ENCODE data around the gene SLC11A2.

DNA sequence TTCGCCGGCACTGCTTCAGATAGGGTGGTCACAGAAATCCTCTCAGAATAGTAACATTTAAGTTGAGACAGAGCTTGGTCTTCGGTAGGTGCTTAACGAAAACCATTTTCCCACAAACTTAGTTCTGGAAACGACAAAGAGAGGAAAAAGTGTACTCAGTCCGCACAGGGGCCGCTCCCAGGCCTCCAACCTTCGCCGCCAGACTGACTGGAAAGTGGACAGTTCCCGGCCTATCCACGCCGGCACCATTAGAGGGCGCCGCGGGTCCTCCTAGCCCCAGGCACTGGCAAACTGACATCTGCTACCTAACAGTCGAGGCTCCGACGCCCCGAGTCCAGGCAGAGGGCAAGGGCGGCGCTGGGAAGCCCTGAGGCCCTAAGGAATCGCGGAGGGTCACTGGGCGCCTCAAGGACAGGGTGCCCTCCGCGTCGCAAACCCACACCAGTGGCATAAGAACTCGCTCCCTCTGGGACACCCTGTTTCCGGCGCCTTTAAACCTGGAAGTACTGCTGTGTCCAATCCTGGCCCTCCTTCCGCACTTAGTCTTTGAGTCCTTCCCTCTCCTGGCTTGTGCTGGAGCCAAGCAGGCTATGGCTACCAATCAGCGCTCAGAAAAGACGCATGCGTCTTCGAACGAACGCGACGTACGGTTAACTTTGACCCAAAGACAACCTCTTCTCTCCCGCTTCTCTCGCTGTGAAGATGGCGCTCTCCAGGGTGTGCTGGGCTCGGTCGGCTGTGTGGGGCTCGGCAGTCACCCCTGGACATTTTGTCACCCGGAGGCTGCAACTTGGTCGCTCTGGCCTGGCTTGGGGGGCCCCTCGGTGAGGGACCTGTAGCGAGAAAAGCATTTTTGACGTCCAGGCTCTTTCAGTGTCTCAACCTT is 21.7 kb upstream of the SLC11A2 start, which contains the start of gene LETMD1:
- TF ChIP-seq, protein P1, sequence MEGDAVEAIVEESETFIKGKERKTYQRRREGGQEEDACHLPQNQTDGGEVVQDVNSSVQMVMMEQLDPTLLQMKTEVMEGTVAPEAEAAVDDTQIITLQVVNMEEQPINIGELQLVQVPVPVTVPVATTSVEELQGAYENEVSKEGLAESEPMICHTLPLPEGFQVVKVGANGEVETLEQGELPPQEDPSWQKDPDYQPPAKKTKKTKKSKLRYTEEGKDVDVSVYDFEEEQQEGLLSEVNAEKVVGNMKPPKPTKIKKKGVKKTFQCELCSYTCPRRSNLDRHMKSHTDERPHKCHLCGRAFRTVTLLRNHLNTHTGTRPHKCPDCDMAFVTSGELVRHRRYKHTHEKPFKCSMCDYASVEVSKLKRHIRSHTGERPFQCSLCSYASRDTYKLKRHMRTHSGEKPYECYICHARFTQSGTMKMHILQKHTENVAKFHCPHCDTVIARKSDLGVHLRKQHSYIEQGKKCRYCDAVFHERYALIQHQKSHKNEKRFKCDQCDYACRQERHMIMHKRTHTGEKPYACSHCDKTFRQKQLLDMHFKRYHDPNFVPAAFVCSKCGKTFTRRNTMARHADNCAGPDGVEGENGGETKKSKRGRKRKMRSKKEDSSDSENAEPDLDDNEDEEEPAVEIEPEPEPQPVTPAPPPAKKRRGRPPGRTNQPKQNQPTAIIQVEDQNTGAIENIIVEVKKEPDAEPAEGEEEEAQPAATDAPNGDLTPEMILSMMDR (IDR thresholded peaks at IDR 0.05), result peak; percentile 93
- TF ChIP-seq NRF1 (IDR thresholded peaks at IDR 0.05; ENCODE audit: low read depth, low read length) (peak; percentile 49; the same call in 1 of the 2 replicates), MXI1 (IDR thresholded peaks at IDR 0.05; ENCODE audit: low read depth, low read length) (peak; percentile 65), IRF3 (IDR thresholded peaks at IDR 0.05; ENCODE audit: low read depth, low read length) (no peak; the same call in 1 of the 2 replicates), GABPA (IDR thresholded peaks at IDR 0.05; ENCODE audit: low read depth) (peak; percentile 87)
- TF ChIP-seq, protein P2, sequence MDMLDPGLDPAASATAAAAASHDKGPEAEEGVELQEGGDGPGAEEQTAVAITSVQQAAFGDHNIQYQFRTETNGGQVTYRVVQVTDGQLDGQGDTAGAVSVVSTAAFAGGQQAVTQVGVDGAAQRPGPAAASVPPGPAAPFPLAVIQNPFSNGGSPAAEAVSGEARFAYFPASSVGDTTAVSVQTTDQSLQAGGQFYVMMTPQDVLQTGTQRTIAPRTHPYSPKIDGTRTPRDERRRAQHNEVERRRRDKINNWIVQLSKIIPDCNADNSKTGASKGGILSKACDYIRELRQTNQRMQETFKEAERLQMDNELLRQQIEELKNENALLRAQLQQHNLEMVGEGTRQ (IDR thresholded peaks at IDR 0.05; ENCODE audit: borderline replicate concordance, low read depth, low read length), result no peak
